CD4-positive, alpha-beta T cell treated with Interleukin-1 beta for 1 hour (primary cell): Measurements from ENCODE around the gene HECTD4.
"Not testable (repeated sequence)": the region's sequence is repeated elsewhere in the genome, so short reads cannot be mapped to it uniquely, and the experiment has no call there.

Source experiments
- DNase-seq, 2 donors: peaks; one replicate each; pipeline ENCODE4 v3.0.0-alpha.2; 2020 to 2022

HECTD4 gene

DNA sequence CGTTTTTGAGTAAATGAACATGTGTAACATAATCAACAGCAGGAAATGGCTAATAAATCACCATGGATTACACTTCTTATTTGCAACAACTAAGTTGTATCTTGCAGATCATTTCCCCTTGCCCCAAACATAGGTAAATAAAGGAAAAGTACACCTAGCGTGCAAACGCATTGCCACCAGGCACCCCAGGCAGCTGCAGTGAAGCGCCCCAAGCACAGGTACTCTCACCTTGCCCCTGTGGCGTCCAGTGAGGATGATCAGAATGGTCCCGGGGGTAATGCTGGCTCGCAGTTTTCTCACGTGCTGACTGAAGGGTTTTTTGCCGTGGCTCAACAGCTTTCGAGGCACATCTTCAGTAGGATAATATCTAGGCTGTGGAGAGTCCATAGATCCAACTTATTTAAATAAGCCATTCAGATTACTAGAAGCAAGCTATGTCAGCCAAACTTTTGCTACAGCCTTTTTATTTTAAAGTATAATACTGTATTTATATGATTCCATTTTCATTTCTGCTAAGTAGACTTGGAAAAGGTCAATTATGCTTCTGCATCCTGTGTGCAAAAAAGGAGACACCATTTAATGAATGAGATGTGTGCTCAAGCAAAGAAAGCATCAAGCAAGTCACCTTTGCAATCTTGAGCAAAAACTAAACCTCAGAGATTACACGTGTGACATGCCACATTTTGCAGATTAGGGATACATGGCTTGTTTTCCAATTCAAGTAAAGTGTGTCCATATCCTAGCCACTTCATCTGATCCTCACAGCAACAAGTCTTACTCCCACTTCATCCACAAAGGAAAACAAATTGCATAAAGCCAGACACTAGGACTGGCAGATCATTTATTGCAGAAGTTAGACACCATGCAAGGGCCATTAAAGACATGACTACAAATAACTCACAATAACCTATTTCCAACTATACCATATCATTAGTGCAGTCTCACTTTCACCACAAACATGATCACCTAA lies 24.6 kb upstream of the HECTD4 start:
- no peak for DNase-seq

DNA sequence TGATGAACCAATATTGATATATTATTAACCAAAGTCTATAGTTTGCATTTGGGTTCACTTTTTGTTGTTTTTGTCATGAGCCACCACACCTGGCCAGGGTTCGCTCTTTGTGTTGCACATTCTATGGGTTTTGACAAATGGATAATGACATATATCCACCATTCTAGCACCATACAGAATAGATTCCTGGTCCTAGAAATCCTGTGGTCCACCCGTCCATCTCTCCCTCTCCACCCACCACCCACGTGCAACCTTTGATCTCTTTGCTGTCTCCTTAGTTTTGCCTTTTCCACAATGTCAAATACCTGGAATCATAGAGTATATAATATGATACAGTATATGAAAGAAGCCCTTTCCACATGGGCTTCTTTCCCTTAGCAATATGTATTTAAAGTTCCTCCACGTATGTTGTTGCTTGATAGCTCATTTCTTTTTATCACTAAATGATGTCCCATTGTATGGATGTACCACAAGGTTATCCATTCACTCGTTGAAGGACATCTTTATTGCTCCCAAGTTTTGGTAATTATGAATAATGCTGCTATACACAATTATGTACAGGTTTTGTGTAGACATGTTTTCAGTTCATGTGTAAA lies 19.8 kb upstream of the HECTD4 start:
- DNase-seq = no peak

DNA sequence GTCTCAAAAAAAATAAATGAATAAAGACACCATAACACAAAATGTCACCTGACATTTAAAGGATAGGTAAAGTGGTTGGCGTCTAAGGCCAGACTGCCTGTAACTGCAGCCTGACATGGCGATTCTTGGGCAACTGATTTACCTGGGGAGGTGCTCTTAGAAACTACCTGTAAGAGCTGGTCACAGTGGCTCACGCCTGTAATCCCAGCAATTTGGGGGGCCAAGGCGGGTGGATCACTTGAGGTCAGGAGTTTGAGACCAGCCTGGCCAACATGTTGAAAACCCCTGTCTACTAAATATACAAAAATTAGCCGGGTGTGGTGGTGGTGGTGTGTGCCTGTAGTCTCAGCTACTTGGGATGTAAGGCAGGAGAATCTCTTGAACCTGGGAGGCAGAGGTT lies 18.8 kb upstream of the HECTD4 start:
- no peak for DNase-seq

DNA sequence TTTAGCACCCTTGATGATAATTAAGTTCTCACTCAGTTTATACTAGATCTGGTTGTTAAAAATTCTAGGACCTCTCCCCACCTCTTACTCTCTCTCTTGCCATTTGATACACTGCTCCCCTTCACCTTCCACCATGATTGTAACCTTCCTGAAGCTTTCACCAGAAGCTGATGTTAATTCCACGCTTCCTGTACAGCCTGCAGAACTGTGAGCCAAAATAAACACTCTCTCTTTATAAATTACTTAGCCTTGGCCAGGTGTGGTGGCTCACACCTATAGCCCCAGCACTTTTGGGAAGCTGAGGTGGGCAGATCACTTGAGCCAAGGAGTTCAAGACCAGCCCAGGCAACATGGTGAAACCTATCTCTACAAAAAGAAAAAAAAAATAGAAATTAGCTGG lies 11.1 kb upstream of the HECTD4 start:
- DNase-seq = no peak

DNA sequence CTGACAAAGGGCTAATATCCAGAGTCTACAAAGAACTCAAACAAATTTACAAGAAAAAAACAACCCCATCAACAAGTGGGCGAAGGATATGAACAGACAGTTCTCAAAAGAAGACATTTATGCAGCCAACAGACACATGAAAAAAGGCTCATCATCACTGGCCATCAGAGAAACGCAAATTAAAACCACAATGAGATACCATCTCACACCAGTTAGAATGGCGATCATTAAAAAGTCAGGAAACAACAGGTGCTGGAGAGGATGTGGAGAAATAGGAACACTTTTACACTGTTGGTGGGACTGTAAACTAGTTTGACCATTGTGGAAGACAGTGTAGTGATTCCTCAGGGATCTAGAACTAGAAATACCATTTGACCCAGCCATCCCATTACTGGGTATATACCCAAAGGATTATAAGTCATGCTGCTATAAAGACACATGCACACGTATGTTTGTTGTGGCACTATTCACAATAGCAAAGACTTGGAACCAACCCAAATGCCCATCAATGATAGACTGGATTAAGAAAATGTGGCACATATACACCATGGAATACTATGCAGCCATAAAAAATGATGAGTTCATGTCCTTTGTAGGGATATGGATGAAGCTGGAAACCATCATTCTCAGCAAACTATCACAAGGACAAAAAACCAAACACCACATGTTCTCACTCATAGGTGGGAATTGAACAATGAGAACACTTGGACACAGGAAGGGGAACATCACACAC lies 7.9 kb upstream of the HECTD4 start:
- DNase-seq = not testable (repeated sequence)

DNA sequence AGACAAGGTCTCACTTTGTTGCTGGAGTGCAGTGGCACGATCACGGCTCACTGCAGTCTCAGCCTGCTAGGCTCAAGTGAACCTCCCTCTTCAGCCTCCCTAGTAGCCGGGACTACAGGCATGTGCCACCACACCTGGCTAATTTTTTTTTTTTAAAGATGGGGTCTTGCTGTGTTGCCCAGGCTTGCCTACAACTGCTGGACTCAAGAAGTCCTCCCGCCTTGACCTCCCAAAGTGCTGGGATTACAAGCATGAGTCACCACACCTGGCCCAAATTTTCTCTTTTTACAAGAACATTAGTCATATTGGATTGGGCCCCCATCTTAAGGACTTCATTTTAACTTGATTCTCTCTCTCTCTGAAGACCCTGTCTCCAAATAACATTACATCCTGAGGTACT lies 7.0 kb upstream of the HECTD4 start:
- DNase-seq = no peak

DNA sequence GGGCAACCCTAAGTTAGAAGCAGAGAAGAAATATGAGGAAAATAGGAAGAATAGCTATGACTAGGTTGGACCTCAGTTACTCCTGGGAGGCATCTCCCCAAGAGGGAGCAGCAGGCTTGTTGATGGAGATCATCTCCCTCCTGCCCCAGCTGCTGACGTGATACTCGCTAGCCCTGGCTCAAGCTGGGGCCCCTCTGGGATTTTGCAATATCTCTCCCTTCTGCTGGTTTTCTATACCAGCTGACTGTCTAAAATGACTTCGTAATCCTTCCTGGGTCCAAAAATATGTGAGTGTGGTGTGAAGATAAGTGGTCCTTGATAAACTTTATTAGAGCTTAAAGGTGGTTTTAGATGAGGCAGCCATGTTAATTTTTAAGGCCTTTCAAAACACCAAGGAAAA lies 4.5 kb upstream of the HECTD4 start:
- peak in 1 of 2 donors; percentile 6 for DNase-seq

DNA sequence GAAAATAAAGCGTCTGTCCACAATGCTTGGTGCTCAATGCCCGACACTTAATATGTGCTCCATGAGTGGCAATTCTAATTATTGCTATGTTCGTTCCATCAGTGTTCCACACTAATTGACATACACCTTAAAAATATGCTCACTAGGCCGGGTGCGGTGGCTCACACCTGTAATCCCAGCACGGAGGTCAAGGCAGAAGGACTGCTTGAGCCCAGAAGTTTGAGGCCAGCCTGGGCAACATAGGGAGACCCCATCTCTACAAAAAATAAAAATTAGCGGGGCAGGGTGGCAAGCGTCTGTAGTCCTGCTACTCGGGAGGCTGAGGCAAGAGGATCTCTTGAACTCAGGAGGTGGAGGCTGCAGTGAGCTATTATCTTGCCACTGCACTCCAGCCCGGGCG lies 635 bp upstream of the HECTD4 start:
- DNase-seq = no peak

DNA sequence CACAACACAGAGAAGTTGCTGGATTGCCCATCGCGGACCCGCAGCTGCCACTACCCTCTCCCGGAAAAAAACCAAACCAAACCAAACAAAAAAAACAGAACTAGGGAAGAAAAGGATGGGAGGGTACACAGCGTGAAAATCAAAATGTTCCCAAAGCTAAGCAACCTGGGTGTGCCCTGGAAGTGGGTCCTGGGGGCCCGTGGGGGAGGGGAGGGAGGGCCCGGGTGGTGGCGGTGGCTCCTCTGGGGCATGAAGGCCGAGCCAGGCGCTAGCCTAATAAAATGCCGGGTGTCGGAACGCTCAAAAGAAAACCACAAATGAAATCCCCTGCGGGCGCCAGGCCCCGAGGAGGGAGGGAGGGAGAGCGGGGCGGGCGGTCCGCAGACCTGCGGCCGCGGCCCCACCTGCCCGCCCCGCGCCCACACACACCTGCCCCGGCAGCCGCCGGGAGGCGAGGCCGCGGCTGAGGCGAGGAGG lies 787 bp downstream of the HECTD4 start:
- DNase-seq = peak; percentile 38 to 55

DNA sequence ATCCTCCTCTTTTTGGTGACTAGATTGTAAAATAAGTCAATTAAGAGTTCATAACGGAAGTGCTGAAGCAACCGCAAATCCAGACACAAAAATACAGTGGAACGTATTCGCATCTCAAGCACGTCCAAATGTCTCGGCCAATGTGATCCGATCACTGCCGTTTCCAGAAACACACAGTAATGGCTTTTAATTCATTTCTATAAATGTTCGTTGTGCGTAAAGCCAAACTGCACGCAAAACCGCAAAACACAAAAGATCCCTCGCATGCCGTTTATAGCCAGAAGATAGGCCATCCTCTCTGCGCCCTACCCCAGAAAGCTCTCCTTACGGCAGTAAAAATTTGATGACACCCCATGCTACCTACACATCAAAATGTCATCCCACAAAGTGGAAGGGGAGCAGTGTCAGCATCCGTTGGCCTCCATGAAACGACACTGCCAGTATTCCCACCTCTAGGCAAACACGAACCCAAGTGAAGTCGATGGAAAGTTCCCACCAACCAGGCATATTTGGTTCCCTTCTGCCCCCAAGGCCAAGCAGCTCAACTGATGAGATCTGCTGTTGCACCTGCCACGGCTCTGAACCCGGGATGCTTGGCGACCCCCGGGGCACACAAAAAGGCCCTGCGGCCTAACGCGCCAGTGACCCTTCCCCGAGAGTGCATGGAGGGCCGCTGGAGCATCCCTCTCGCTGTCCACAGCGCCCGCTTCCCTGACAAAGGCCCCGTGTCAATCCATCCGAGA lies 1.4 kb downstream of the HECTD4 start:
- no peak for DNase-seq

DNA sequence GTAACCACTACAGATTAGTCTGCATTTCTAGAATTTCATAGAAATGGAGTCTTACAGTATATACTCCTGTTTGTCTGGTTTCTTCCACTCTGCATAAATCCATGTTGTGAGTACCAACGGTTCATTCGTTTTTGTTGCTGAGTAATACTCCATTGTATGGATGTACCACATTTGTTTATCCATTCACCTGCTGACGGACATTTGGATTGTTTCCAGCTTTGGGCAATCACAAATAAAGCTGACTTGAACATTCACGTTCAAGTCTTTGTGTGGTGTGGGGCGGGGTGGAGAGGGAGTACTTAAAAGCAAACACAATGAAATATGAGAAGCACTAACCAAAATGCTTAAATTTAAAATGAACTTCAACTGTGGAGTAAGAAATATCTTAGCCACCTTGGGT lies 7.1 kb downstream of the HECTD4 start:
- no peak for DNase-seq

DNA sequence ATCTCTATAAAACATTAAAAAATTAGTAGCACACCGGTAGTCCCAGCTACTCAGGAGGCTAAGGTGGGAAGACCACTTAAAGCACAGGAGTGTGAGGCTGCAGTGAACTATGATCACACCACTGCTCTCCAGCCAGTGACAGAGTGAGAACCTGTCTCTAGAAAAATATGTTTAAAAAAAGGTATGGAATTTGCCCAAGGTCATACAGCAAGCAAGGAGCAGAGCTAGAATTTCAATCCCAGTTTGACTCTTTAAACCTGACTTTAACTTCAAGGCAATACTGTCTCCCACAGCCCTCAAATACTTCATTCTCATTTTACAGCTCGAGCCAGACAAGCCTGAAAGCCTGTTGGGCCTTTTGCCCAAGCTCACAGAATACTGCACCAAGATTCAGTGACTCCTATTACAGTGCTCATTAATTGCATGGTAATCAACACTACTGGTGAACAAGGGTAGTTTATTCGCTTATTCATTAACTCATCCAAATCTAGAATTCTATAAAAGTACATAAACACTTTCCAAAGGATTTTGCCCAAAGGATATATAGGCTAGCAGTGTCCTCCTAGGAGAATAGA lies 8.0 kb downstream of the HECTD4 start:
- DNase-seq = no peak

DNA sequence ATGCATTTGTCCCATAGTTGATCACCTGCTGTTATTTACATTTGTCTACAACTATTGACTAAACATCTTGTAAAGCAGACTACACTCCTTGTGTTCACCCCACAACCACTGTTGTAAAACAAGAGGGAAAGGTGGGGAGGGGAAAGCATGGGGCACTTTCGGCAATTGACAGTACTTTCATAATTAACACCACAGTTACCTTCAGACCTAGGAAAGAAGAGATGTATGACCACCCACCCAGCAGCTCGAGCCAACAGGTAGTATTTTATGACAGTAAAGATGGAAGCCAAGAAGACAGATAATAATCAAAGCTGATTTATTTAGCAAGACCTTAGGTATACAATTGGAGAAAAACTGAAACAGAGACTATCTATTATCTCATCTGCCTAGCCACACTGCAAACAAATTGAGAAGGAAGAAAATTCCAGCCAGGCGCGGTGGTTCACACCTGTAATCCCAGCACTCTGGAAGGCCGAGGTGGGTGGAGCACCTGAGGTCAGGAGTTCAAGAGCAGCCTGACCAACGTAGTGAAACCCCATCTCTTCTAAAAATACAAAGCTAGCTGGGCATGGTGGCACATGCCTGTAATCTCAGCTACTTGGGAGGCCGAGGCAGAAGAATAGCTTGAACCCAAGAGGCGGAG lies 11.2 kb downstream of the HECTD4 start:
- DNase-seq = no peak

DNA sequence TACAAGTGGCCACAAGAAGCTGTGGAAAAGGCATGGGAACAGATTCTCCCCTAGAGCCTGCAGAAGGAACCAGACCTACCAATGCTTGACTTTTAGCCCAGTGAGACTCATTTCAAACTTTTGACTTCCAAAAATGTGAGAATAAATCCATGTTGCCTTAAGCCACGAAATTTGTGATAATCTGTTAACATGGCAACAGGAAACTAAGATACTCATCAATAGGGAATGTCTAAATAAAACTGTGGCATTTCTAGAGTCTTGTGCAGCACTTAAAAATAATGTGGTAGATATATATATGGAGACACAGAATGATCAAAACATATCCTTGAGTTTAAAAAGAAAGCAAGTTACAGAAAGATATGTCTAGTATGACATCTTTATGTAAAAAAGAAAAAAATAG lies 12.0 kb downstream of the HECTD4 start:
- no peak for DNase-seq

DNA sequence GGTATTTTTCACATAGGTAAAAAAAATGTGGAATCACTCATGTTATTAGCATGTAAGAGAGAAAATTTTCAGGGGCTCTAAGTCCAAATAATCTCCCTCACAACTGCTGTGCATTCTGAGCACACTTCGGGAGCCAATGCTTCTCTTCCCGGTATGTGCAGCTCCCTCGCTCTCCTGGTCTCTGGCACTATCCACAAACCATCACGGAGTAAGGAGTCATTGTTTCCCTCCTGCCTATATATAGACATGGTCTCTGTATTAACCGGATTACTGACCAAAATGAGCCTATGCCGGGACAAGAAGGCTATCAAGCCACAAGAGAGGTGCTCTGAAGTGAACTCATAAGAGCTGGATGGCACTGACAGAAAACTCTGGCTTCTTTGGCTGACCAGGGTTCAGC lies 13.4 kb downstream of the HECTD4 start:
- DNase-seq = no peak

DNA sequence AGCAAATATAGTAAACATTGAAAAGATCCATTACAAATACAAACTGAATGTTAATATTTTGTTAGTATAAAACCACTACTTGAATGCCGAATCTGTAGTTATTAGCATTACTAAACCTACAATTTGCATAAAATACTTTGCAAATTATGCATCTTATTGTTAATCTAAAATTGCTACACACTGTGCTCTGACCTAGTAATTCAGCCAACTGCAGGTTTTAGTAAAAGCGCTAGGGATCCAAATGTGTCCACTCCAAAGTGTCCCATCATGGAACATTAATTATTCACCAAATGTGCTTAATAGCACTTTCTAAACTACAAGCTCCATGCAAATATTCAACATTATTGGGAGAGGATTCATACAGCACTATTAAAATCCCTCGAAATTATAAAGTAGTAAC lies 14.3 kb downstream of the HECTD4 start:
- DNase-seq = no peak

DNA sequence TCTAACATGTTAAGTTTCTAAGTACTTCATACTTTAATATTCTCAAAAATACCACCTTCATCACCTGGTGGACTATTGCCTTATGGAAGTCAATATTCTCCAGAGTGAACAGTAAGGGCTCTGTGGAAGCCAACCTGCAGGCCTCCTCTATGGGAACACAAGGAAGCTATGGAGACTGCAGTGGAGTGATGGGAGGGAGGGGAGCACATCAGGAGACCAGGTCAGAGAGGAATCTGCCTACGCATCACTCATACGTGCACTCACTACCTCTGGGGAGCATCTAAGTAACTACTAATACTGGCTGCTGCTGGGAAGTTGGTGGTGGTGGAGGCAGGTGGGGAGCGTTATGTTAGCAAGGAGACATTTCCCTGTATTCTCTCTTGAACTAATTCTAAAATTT lies 19.9 kb downstream of the HECTD4 start:
- DNase-seq = no peak

DNA sequence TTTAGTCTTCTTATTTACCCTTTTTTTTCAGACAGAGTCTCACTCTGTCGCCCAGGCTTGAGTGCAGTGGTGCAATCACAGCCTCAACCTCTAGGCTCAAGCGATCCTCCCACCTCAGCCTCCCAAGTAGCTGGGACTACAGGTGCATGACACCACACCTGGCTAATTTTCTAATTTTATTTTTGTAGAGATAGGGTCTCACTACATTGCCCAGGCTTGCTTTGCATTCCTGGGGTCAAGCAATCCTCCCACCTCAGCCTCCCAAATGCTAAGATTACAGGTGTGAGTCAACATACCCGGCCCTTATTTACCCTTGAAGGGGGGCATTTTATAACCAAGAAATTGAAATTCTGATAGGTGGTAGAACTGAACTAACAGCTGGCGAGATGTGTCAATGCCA lies 21.0 kb downstream of the HECTD4 start:
- DNase-seq = no peak

DNA sequence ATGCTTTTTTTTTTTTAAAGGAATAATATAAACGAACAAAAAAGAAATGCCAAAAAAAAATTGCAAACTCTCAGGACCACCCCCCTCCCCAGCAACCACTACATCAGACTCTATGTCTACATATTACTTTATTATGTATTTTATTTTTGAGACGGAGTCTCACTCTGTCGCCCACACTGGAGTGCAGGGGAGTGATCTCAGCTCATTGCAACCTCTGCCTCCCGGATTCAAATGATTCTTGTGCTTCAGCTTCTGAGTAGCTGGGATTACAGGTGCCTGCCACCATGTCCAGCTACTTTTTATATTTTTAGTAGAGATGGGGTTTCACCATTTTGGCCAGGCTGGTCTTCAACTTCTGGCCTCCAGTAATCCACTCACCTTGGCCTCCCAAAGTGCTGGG lies 22.9 kb downstream of the HECTD4 start:
- no peak for DNase-seq

DNA sequence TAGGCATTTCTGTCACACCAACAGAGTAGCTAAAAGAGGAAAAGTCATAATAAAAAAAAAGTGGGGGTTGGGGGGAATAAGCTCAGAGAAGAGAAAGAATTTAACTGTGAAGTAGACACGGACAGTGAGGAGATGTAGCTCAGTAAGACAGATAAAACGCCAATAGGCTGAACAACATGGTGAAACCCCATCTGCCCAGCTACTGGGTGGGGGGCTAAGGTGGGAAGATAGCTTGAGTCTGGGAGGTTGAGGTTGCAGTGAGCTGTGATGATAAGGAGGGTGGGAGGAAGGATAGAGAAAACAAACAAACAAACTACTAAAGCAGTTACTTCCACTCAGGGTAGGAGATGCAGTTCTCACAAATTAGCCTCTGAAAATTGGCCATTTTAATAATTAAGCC lies 25.0 kb downstream of the HECTD4 start:
- DNase-seq = no peak

DNA sequence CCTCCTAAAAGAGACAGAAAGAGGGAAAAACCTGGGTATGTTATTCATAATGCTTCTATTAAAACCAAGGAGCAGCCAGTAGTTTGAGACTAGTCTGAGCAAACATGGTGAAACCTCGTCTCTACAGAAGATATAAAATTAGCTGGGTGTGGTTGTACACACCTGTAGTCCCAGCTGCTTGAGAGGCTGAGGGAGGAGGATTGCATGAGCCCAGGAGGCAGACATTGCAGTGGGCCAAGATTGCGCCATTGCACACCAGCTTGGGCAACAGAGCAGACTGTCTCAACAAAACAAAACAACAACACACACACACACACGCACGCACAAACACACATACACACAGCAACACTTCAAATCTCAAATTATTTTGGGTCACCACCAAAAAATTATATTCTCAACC lies 27.8 kb downstream of the HECTD4 start:
- DNase-seq = no peak

DNA sequence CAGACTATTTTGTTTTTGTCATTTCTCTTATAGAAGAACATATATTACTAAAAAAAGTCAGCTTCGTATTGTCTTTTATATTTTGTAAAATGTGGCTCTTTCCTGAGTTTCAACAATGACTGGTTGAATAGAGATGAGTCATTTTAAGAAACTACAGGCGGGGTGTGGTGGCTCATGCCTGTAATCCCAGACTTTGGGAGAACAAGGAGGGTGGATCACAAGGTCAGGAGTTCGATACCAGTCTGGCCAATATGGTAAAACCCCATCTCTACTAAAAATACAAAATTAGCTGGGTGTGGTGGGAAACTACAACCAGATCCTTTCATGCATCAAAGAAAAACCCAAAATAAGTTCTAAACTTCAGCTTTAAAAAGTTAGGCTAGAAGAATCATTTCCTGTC lies 28.8 kb downstream of the HECTD4 start:
- DNase-seq = no peak
